CD4-positive, CD25-positive, alpha-beta regulatory T cell (primary cell): ENCODE results near the gene ITGA8. TPM values are rescaled to one million over a fixed set of nuclear protein-coding genes. Genes with fewer than 3 reads are reported as not detected.

Experiments
- ATAC-seq, 2 donors: fragments of 150-1000 bp; cut with Tn5 transposase; one replicate each; pipeline ENCODE4 v1.10.0; 2021; ENCODE audit warnings: low read depth in 2 of 2, moderate number of reproducible peaks in 2 of 2, moderate library complexity in 1 of 2
- DNase-seq, 3 donors: peaks; one replicate each; pipeline versions ENCODE4 v3.0.0 to v3.0.0-alpha.2; 2012 to 2022; ENCODE audit warnings: mixed read lengths in 1 of 3
- H3K27ac ChIP-seq: one replicate; pipeline ENCODE4 v1.7.0; 2013; ENCODE audit warnings: mild to moderate bottlenecking, low read length; ENCODE audit not compliant: insufficient read depth, poor library complexity, severe bottlenecking
- H3K27me3 ChIP-seq: one replicate; pipeline ENCODE4 v1.7.0; 2013; ENCODE audit warnings: low read length; ENCODE audit not compliant: control insufficient read depth, insufficient read depth
- H3K36me3 ChIP-seq: one replicate; pipeline ENCODE4 v1.7.0; 2013; ENCODE audit warnings: mild to moderate bottlenecking, low read length, moderate library complexity; ENCODE audit not compliant: control insufficient read depth, insufficient read depth
- H3K4me1 ChIP-seq: 2 replicates; pipeline ENCODE4 v1.7.0; 2013; ENCODE audit warnings: mild to moderate bottlenecking, low read length; ENCODE audit not compliant: insufficient read depth, control insufficient read depth, poor library complexity, severe bottlenecking
- H3K4me3 ChIP-seq: one replicate; pipeline ENCODE4 v1.7.0; 2013; ENCODE audit warnings: low read depth, mild to moderate bottlenecking, low read length, moderate library complexity
- H3K9me3 ChIP-seq, 2 experiments: 1 replicate in 1 of 2; 2 replicates in 1 of 2; pipeline ENCODE4 v1.7.0; 2013; ENCODE audit warnings: low read length in 2 of 2, mild to moderate bottlenecking in 1 of 2, moderate library complexity in 1 of 2; ENCODE audit not compliant: control insufficient read depth in 2 of 2
- H3K27ac Mint-ChIP-seq, 3 donors: one replicate each; pipeline ENCODE4 v1.8.0; 2020 to 2022; ENCODE audit warnings: mild to moderate bottlenecking in 3 of 3, mixed read lengths in 3 of 3, moderate library complexity in 2 of 3
- H3K27me3 Mint-ChIP-seq: one replicate; pipeline ENCODE4 v1.8.0; 2022; ENCODE audit warnings: mild to moderate bottlenecking, mixed read lengths
- H3K36me3 Mint-ChIP-seq: one replicate; pipeline ENCODE4 v1.8.0; 2020; ENCODE audit warnings: mixed read lengths
- H3K4me1 Mint-ChIP-seq, 4 donors: one replicate each; pipeline ENCODE4 v1.8.0; 2020 to 2022; ENCODE audit warnings: mixed read lengths in 4 of 4, mild to moderate bottlenecking in 1 of 4
- H3K4me3 Mint-ChIP-seq, 4 donors: one replicate each; pipeline ENCODE4 v1.8.0; 2020 to 2022; ENCODE audit warnings: mild to moderate bottlenecking in 4 of 4, mixed read lengths in 4 of 4, moderate library complexity in 3 of 4
- H3K9me3 Mint-ChIP-seq, 7 donors: one replicate each; pipeline ENCODE4 v1.8.0; 2020 to 2022; ENCODE audit warnings: mixed read lengths in 7 of 7, mild to moderate bottlenecking in 3 of 7, moderate library complexity in 2 of 7
- polyA plus RNA-seq, 4 donors: library from polyadenylated mRNA; unstranded; fragments of 300-500 nt; fragmentation: Illumina TruSeq; gene quantifications; one replicate each; pipeline ENCODE4 v1.2.3, GENCODE V29; 2021
- total RNA-seq: library from RNA; stranded (reverse); gene quantifications from one replicate; pipeline ENCODE4 v1.2.3, GENCODE V29; 2022

Gene ITGA8
- total and polyA plus RNA-seq, 5 donors from 2014 or later = not detected

DNA sequence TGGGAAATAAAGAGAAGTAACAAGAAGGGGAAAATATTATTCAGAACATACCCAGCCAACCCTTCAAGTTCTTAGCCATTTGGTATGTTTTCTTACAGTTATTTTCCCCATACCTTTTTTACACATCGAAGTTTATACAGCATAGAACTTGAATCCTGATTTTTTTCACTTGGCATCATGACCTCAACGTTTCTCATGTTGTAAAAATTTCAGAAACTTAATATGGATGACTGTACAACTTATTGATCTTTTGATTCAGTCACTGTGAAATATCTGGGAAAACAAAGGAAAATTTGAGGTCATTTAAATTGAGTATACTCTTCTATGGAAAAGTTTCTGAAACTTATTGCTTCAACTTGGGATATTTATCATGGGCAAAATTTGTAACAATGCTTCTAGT, 245.1 kb downstream of the ITGA8 start:
- no peaks in the 10 kb centered on the region for H3K36me3 ChIP-seq
- Mint-ChIP-seq H3K9me3 (peaks cover 0 to 2% (median 0%) of the 10 kb centered on the region in 7 donors), H3K36me3 (no peaks in the 10 kb centered on the region), H3K27me3 (peaks cover 17% of the 10 kb centered on the region), H3K4me1 (no peaks in the 10 kb centered on the region), H3K4me3 (no peak overlapping the region), H3K27ac (no peak overlapping the region)
- no peaks in the 10 kb centered on the region for H3K9me3 ChIP-seq
- DNase-seq (no peak), ATAC-seq (no peak)
- peaks cover 3% of the 10 kb centered on the region for H3K27me3 ChIP-seq
- no peak overlapping the region for H3K27ac ChIP-seq
- no peaks in the 10 kb centered on the region for H3K4me1 ChIP-seq
- no peak overlapping the region for H3K4me3 ChIP-seq

DNA sequence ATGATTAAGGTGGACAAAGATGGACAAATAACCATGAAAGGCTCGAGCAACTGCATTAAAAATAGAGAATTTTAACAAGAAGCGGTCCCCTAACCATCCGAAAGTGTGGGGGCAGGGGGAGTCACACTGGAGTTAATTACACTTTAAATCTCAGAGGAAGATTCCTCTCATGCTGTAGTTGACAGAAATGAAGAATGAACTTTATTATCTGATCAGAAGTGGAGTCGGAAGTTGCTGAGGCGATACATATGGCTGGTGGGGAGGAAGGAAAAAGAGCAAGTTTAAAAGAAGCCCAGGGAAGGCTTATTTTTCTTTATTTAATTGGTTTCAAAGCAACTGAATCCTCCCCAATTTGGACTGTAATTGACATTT, 246.3 kb downstream of the ITGA8 start:
- no peaks in the 10 kb centered on the region for H3K4me1 Mint-ChIP-seq

DNA sequence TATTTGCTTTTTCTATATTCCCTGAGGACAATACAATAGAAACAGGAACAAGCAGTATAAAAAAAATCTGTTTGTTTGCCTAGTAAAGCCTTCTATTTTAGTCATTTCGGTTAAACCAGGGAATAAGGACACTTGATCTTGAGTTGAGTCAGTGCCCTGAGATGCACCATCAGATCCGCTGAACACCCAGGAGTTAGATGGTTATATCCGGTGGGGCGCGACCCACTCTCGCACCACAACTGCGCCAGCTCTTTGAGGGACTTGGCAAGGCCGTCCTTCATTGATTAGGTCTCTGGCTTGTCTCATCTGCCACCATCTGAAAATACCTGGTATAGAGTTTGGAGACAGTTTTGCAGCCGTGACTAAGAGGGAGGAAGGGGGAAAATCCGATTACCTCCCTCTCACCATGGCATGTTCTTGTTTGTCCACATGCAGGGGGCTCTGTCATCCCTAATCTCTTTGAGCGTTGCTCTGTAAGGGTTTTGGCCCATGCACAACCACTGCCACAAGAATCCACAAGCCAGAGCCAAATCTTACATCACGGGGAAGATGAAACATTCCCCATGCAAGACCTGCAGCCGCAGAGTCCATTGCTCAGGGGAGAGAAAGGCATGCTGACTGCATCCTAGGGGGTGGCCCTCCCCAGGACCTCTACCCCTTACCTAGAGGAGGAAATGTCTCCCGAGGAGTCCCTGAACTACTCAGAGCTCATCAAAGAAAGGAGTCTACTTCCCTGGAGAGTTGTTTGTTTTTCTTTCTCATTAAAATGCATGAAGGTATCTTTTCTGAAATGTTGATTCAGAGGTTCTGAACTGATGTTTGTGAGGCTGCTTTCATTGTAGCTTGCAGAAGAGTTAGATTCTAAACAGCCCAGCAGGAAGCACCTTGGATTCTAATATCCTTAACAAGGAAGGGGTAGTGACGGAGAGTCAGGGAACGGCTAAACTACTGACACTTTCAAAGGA, 247.0 kb downstream of the ITGA8 start:
- Mint-ChIP-seq H3K4me1 (no peaks in the 10 kb centered on the region), H3K9me3 (peaks cover 0 to 2% (median 0%) of the 10 kb centered on the region in 7 donors), H3K27me3 (peaks cover 6% of the 10 kb centered on the region), H3K27ac (peak overlapping the region in 1 of 3 donors; percentile 70), H3K36me3 (no peaks in the 10 kb centered on the region), H3K4me3 (no peak overlapping the region)
- no peak overlapping the region for H3K4me3 ChIP-seq
- ATAC-seq (no peak), DNase-seq (no peak)
- H3K27me3 ChIP-seq = peaks cover 3% of the 10 kb centered on the region
- H3K9me3 ChIP-seq = no peaks in the 10 kb centered on the region
- no peak overlapping the region for H3K27ac ChIP-seq
- no peaks in the 10 kb centered on the region for H3K4me1 ChIP-seq
- H3K36me3 ChIP-seq = no peaks in the 10 kb centered on the region

More for the DNA sequence above, 246.3 kb downstream of the ITGA8 start:
- no peaks in the 10 kb centered on the region for H3K4me1 ChIP-seq
- Mint-ChIP-seq H3K27me3 (peaks cover 8% of the 10 kb centered on the region), H3K4me3 (no peak overlapping the region), H3K36me3 (no peaks in the 10 kb centered on the region), H3K9me3 (peaks cover 0 to 2% (median 0%) of the 10 kb centered on the region in 7 donors), H3K27ac (no peak overlapping the region)
- DNase-seq = no peak
- H3K9me3 ChIP-seq = no peaks in the 10 kb centered on the region
- H3K36me3 ChIP-seq = no peaks in the 10 kb centered on the region
- no peak overlapping the region for H3K4me3 ChIP-seq
- H3K27me3 ChIP-seq = peaks cover 3% of the 10 kb centered on the region
- H3K27ac ChIP-seq = no peak overlapping the region
- ATAC-seq = no peak

DNA sequence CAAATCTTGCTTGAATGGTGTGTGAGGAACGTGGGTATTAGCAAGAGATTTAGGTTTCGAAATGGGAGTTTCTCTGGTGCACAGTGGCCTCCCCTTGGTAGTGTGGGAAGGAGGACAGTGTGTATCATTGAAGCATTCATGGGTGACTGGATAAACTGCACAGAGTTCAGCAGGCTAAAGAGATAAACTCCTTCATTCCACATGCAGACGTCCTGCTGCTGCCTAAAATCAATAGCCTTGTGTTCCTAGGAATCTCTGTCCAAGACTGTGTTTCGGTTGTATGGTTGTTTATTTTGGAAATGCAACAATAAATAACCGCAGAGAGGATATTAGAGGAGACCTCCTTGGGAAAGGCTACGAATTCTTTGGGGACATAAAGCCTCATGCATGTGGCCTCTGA, 247.7 kb downstream of the ITGA8 start:
- ATAC-seq = no peak
- no peaks in the 10 kb centered on the region for H3K36me3 Mint-ChIP-seq
- Histone ChIP-seq H3K9me3 (no peaks in the 10 kb centered on the region), H3K4me1 (no peaks in the 10 kb centered on the region), H3K27ac (no peak overlapping the region), H3K27me3 (peaks cover 3% of the 10 kb centered on the region), H3K36me3 (no peaks in the 10 kb centered on the region), H3K4me3 (no peak overlapping the region)
- no peak for DNase-seq
- peaks cover 6% of the 10 kb centered on the region for H3K27me3 Mint-ChIP-seq
- H3K27ac Mint-ChIP-seq = no peak overlapping the region
- no peaks in the 10 kb centered on the region for H3K4me1 Mint-ChIP-seq
- H3K4me3 Mint-ChIP-seq = no peak overlapping the region
- peaks cover 0 to 2% (median 0%) of the 10 kb centered on the region in 7 donors for H3K9me3 Mint-ChIP-seq

DNA sequence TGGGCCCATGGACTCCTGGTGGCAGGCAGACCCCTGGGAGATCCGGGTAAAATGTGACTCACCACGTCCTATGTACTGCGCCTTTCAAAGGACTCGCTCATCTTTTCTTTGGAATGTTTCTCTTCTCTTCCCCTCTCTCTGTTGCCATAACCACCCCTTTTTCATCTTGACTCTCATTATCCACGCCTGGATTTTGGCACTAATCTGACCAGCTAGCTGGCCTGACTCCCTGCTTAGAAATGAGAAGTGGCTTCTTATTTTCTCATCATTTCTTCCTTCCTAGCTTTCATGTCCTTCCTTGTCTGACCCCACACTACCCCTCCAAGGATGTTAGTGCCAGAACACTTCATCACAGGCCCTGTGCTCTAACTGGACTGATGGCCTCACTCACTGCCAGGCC, 250.6 kb downstream of the ITGA8 start:
- Histone ChIP-seq H3K9me3 (no peaks in the 10 kb centered on the region), H3K4me3 (no peak overlapping the region), H3K4me1 (no peaks in the 10 kb centered on the region), H3K36me3 (no peaks in the 10 kb centered on the region), H3K27me3 (peaks cover 3% of the 10 kb centered on the region), H3K27ac (no peak overlapping the region)
- Mint-ChIP-seq H3K4me3 (no peak overlapping the region), H3K4me1 (no peaks in the 10 kb centered on the region), H3K27ac (no peak overlapping the region), H3K9me3 (peaks cover 0 to 3% (median 1%) of the 10 kb centered on the region in 7 donors), H3K27me3 (peaks cover 10% of the 10 kb centered on the region), H3K36me3 (no peaks in the 10 kb centered on the region)
- ATAC-seq (no peak), DNase-seq (no peak)

DNA sequence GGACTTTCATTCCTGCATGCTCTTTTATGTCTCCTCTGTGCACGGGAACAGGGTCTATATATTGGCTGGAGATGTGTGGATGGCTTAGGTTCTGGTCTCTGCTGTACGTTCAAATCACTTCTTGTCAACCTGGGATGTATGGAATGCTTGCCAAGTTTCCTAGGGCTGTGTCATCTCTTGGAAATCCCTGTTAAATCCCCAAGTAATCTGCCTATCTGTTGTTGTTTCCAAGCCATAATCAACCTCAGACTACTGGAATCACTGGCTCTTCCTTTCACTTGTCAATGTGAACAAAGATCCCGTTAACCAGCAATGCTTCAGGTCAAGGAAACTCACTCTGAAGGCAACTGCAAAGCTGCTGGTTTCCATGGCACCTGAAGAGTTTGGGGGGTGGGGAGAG, 255.3 kb downstream of the ITGA8 start:
- no peaks in the 10 kb centered on the region for H3K4me1 ChIP-seq
- peaks cover 0 to 4% of the 10 kb centered on the region in 2 experiments for H3K9me3 ChIP-seq
- Mint-ChIP-seq H3K4me3 (no peak overlapping the region), H3K27me3 (peaks cover 8% of the 10 kb centered on the region), H3K27ac (no peak overlapping the region), H3K4me1 (no peaks in the 10 kb centered on the region), H3K36me3 (no peaks in the 10 kb centered on the region), H3K9me3 (peaks cover 0 to 11% (median 3%) of the 10 kb centered on the region in 7 donors)
- H3K4me3 ChIP-seq = no peak overlapping the region
- H3K27ac ChIP-seq = no peak overlapping the region
- no peaks in the 10 kb centered on the region for H3K36me3 ChIP-seq
- ATAC-seq (no peak), DNase-seq (no peak)
- H3K27me3 ChIP-seq = peaks cover 2% of the 10 kb centered on the region

Other genes starting within 250 kb of the ITGA8 start
- gene MINDY3, start 140.6 kb upstream of the ITGA8 start, total RNA-seq = 37.1 TPM
- 1 to 10 TPM; 5.5 to 7.2 (median 6.7) TPM for gene MINDY3, start 140.6 kb upstream of the ITGA8 start, polyA plus RNA-seq